ENCODE data around the gene MAPK11.

MAPK11 gene

DNA sequence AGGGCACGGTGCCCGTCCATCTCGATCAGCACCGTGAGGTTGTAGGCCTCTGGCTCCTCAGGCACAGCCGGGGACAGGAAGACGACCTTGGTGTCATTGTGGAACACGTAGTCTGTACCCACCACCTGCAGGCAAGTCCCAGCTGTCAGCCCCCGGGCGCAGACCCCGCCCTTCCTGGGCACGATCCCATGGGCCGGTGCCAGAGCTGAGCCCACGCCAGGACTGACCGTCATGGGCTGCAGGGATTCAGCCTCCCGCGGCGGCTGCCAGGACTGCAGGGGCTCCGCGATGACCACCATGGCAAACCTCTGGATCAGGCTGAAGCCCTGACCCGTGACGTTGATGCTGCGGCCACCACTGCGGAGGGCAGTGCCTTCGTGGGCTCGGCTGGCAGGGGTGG is 11.8 kb upstream of the MAPK11 start:
- Histone ChIP-seq H3K27ac (no peak overlapping the region), H3K27me3 (no peaks in the 10 kb centered on the region), H3K4me1 (peaks cover 0 to 23% (median 0%) of the 10 kb centered on the region in 4 donors), H3K9me3 (no peaks in the 10 kb centered on the region), H3K36me3 (peaks cover 90 to 98% (median 95%) of the 10 kb centered on the region in 3 donors), H3K4me3 (no peak overlapping the region)
- DNase-seq: no peak
- TF ChIP-seq, protein P1, sequence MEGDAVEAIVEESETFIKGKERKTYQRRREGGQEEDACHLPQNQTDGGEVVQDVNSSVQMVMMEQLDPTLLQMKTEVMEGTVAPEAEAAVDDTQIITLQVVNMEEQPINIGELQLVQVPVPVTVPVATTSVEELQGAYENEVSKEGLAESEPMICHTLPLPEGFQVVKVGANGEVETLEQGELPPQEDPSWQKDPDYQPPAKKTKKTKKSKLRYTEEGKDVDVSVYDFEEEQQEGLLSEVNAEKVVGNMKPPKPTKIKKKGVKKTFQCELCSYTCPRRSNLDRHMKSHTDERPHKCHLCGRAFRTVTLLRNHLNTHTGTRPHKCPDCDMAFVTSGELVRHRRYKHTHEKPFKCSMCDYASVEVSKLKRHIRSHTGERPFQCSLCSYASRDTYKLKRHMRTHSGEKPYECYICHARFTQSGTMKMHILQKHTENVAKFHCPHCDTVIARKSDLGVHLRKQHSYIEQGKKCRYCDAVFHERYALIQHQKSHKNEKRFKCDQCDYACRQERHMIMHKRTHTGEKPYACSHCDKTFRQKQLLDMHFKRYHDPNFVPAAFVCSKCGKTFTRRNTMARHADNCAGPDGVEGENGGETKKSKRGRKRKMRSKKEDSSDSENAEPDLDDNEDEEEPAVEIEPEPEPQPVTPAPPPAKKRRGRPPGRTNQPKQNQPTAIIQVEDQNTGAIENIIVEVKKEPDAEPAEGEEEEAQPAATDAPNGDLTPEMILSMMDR (IDR thresholded peaks at IDR 0.05): no peak
- intact Hi-C loops (cut with DNase I; ENCODE audit: low total_unique reads): no loop called here

DNA sequence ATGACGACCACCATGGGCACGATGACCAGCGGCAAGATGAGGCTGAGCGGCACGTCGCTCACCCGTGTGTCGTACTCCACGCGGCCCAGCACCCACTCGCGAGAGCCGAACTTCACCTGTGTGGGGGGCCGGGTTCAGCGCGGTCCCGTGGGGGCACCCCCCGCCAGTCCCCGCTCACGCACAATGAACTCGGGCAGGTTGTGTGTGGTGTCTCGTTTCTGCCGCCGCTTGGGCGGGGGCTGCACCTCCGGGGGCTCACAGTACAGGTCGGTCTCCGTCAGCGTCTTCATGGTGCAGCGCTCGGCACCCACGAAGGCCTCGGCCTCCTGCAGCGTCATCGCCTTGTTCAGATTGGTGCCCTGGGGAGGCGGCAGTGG is 11.2 kb upstream of the MAPK11 start:
- TF ChIP-seq, protein P1 (IDR thresholded peaks at IDR 0.05): no peak
- no peaks in the 10 kb centered on the region for H3K9me3 ChIP-seq
- peaks cover 0 to 19% (median 0%) of the 10 kb centered on the region in 4 donors for H3K4me1 ChIP-seq
- H3K27me3 ChIP-seq: no peaks in the 10 kb centered on the region
- no peak overlapping the region for H3K27ac ChIP-seq
- DNase-seq: no peak
- no peak overlapping the region for H3K4me3 ChIP-seq
- peaks cover 87 to 98% (median 95%) of the 10 kb centered on the region in 3 donors for H3K36me3 ChIP-seq
- intact Hi-C loops (cut with DNase I; ENCODE audit: low total_unique reads): no loop called here

DNA sequence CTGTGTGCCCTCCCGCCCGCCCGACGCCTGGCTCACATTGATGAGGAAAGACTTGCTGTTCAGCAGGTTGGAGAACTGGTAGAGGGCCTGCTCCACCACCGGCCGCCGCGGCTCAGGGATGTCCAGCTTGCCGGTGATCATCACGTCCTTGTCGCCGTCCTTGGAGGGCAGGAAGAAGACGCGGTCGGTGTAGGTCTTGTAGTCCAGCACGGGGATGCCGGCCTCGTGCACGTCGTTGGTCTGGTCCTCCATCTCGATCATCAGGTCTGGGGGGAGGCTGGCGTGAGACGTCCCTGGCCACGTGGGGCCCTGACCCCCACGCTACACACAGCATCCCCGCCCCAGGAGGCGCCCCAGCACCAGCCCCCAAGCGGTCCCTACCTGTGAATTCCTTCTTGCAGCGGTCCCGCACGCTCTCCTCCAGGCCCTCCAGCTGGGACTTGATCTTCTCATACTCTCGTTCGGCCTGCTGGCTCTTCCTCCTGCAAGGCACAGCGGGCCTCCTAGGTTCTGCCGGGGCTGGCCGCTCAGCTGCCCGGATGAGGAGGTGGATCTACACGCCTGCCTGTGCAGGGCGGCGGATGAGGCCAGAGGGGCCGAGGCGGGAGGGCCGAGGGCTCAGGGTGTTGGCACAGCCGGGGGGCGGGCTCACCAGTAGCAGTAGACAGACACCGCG is 10.7 kb upstream of the MAPK11 start:
- no peak overlapping the region for H3K27ac ChIP-seq
- intact Hi-C loops (cut with DNase I; ENCODE audit: low total_unique reads): no loop called here

DNA sequence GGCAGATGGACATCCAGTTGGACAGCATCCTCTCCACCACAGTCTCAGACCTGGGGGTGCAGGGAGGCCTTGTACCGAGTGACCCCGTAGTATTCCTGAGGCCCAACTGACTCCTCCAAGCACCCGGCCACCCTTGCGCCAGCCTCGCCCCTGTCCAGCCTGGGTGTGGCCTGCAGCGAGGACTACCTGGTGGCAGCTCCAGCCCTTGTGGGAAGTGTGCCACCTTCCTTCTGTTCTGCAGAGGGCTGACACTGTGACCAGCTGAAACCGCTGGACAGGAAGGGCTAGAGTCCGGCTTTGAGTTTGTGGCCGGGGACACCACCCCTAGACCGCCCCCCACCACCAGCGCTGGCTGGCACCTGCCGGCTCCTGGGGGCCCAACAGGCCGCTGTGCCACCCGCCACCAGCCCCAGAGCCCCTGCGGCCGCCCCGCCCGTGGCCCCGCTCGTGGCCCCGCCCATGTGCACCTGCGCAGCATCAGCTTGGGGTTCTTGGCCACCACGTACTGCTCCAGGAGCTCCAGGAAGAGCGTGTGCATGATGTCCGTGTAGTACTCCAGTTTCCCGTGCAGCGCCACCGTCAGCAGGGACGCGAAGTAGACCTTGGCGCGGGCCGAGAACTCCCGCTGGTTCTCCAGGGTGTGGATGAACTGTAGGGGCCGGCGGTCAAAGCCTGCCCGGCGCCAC is 10.0 kb upstream of the MAPK11 start:
- Histone ChIP-seq H3K9me3 (no peaks in the 10 kb centered on the region), H3K4me3 (no peak overlapping the region), H3K27ac (no peak overlapping the region), H3K27me3 (no peaks in the 10 kb centered on the region), H3K36me3 (peaks cover 88 to 100% (median 98%) of the 10 kb centered on the region in 3 donors), H3K4me1 (peaks cover 0 to 18% (median 0%) of the 10 kb centered on the region in 4 donors)
- intact Hi-C loops (cut with DNase I; ENCODE audit: low total_unique reads): no loop called here
- DNase-seq: no peak
- TF ChIP-seq, protein P1 (IDR thresholded peaks at IDR 0.05): no peak

More for the DNA sequence above, 10.7 kb upstream of the MAPK11 start:
- no peak for DNase-seq
- Histone ChIP-seq H3K27me3 (no peaks in the 10 kb centered on the region), H3K36me3 (peaks cover 84 to 98% (median 95%) of the 10 kb centered on the region in 3 donors), H3K9me3 (no peaks in the 10 kb centered on the region), H3K4me3 (no peak overlapping the region), H3K4me1 (peaks cover 0 to 18% (median 0%) of the 10 kb centered on the region in 4 donors)
- TF ChIP-seq, protein P1 (IDR thresholded peaks at IDR 0.05): no peak

DNA sequence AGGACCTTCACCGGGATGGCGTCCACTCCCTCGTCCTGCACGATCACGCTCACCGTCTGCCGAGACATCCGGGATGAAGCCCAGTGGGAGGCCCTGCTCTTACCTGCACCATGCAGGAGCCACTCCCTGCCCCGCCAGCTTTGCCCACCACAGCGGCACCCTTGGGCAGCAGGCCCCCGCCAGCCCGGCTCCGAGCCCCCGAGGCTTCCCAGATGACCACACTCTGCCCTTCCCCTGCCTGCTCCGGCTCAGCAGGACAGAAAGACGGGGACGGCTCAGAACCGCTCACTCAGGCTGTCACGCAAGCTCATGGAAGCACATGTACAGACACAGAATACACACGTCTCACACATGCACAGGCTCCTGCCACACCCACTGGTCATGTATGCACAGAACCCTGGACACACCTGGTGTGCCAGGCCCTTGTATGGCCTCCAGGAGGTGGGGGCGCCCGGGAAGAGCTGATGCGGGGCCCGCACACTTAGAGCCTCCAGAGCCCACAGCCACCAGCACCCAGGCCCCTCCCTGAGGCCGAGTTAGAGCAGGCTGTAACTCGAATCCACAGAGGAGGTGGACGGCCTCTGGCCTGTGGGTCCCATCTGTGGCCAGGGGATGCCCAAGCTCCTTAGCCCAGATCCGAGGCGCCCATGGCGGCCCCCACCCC is 8.9 kb upstream of the MAPK11 start:
- DNase-seq: no peak
- Histone ChIP-seq H3K36me3 (peaks cover 87 to 96% (median 94%) of the 10 kb centered on the region in 3 donors), H3K27me3 (no peaks in the 10 kb centered on the region), H3K4me3 (no peak overlapping the region), H3K27ac (no peak overlapping the region), H3K4me1 (peaks cover 0 to 18% (median 0%) of the 10 kb centered on the region in 4 donors), H3K9me3 (no peaks in the 10 kb centered on the region)
- TF ChIP-seq, protein P1 (IDR thresholded peaks at IDR 0.05): no peak
- intact Hi-C loops (cut with DNase I; ENCODE audit: low total_unique reads): no loop called here
